NCI-H524 treated with DMSO at 0.1 percent for 48 hours (cell line): ENCODE results near the gene ITPR1.

Experiments used
- DNase-seq: peaks from one replicate; lab custom pipeline; 2025; lab: John Stamatoyannopoulos, UW

The ITPR1 gene

DNA sequence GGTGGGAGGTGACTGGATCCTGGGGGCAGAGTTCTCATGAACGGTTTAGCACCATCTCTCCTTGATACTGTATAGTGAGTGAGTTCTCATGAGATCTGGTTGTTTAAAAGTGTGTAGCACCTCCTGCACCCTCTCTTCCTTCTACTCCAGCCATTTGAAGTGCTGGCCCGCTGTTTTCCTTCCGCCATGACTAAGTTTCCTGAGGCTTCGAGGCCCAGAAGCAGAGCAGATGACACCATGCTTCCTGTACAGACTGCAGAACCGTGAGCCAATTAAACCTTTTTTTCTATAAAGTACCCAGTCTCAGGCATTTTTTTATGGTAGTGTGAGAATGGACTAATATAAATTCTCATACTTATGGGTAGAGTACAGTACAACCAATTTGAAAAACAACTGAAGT lies 362.5 kb downstream of the ITPR1 start:
- DNase-seq: no peak

GRCh38 chr3:4856136-4856535 lies 363.0 kb downstream of the ITPR1 start:
- no peak for DNase-seq

DNA sequence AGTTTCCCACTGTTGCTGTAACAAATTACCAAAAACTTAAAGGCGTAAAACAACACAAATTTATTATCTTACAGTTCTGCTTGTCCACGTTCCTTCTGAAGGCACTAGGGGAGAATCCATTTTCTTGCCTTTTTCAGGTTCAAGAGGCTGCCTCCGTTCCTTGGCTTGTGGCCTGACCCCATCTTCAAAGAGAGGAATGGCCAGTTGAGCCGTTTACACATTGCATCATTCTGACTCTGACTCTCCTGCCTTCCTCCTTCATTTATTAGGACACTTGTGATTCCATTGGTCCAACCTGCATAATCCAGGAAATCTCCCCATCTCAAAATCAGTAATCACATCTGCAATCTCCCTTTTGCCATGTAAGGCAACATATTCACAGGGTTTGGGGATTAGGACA lies 363.4 kb downstream of the ITPR1 start:
- DNase-seq: no peak

DNA sequence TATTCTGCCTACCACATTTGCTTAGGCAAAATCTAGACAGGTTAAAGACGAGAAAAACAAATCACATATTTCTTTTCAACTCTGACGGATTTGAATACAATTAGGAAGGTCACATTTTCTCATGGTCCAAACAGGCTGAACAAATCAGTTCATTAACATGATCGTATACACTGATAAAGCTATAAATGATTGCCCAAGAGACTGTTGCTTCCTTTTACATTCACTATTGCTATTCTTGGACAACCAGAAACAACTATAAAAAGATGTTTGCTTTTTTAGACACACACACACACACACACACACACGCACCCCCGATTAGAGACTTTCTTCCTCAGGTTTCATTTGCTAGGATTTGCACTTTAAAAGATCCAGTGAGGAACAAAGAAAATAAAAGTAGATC lies 363.8 kb downstream of the ITPR1 start:
- DNase-seq: no peak

DNA sequence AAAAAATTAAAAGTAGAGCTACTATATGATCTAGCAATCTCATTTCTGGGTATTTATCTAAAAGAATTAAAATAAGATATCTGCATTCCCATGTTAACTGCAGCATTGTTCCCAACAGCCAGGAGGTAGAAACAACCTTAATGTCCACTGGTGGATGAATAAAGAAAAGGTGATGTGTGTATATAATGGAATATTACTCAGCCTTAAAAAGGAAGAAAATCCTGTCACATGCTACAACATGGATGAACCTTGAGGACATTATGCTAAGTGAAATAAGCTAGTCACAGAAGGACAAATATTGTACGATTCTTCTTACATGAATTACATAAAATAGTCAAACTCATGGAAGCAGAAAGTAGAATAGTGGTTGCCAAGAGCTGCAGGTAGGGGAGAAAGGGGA lies 366.6 kb downstream of the ITPR1 start:
- no peak for DNase-seq

DNA sequence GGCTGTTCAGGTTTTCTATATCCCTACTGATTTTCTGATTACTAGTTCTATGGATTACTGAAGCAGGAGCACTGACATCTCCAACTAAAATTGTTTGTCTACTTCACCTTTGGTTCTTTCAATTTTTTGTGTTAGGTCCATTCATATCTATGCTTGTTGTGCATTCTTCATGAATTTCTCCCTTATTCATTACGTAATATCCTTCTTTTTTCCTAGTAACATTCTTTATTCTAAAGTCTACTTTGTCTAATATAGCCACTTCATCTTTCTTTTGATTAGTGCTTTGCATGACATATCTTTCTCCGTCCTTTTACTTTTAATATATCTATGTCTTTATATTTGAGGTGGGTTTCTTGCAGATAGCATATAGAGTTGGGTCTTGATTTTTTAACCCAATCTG lies 369.8 kb downstream of the ITPR1 start:
- no peak for DNase-seq

DNA sequence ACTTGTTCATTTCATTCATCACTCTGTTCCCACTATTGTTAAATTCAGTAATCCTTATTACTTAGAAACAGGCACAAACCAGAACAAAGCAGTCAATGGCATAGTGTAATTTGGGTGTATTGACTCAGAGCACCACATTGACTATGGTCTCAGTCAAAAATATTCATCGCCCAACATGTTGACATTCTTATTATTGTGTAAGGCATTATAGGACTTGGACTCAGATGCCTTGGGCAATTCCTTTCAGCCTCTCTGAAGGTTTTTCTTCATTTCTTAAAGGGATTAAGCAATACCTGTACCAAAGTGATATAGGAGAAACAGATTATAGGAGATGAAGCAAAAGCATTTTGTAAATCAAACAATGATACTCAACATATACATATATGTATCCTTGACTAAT lies 371.4 kb downstream of the ITPR1 start:
- no peak for DNase-seq

GRCh38 chr3:4865714-4866113 lies 372.6 kb downstream of the ITPR1 start:
- DNase-seq: peak; percentile 13

GRCh38 chr3:4866866-4867265 lies 373.7 kb downstream of the ITPR1 start:
- DNase-seq: no peak

- DNase-seq: no peak
Measured at GRCh38 chr3:4877173-4877787, 384.1 kb downstream of the ITPR1 start.

- DNase-seq: no peak
Measured at GRCh38 chr3:4880850-4881249, 387.7 kb downstream of the ITPR1 start.

DNA sequence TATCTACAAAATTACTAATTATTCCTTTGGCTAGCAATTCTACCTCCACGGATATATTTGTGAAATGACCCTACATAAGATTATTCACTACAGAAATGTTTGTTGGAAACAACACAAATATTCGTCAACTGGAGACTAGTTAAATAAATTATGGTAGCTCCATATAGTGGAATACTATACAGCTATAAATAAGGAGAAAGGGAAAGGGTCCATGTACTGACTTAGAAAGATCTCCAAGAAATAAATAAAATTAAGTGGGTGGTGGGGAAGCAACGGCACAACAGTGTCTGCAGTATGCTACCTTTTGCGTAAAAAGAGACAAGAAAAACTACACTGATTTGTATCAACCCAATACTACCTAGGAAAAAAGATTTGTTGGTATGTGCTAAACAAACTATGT lies 389.4 kb downstream of the ITPR1 start:
- DNase-seq: no peak

- no peak for DNase-seq
Measured at GRCh38 chr3:4883011-4883410, 389.9 kb downstream of the ITPR1 start.

DNA sequence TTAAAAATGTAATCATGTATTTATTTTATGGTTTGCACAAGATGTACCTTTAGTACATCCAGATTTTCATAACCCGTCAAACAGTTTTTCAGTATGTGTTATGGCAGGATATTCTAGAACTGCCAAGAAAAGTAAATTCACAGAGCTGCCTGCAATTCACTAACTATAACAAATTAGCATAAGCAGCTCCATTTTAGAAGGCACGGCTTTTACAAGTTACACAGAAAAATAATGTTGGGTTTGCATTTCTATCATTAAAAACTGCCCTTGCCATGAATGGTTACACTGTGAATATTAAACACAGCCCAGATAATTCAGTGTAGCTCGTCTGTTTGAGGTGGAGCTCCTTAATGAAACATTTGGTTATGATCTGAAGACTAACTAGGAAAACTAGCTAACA lies 391.7 kb downstream of the ITPR1 start:
- no peak for DNase-seq

DNA sequence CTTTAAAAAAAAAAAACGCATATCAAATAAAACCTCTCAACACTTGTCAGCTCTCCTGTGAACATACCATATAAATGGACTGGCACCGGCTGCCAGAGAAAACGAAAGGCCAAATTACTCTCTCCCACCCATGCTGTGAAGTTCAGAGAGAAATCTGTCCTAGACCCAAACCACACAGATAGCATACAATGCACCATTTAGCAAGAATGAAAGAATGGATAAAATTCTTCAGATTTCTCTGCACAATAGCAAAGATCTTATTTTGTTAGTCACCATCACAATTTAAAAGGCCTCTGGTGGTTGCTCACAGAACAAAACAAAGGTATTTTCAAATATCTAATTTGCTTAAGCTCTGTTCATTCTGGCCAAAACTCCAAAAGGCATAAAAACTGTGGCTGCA lies 392.2 kb downstream of the ITPR1 start:
- DNase-seq: no peak

GRCh38 chr3:4886448-4886847 lies 393.3 kb downstream of the ITPR1 start:
- no peak for DNase-seq

GRCh38 chr3:4887177-4887576 lies 394.0 kb downstream of the ITPR1 start:
- DNase-seq: no peak

- no peak for DNase-seq
Measured at GRCh38 chr3:4888913-4889846, 396.0 kb downstream of the ITPR1 start.

GRCh38 chr3:4889896-4890295 lies 396.7 kb downstream of the ITPR1 start:
- DNase-seq: no peak

- no peak for DNase-seq
Measured at GRCh38 chr3:4894891-4895530, 401.9 kb downstream of the ITPR1 start.

DNA sequence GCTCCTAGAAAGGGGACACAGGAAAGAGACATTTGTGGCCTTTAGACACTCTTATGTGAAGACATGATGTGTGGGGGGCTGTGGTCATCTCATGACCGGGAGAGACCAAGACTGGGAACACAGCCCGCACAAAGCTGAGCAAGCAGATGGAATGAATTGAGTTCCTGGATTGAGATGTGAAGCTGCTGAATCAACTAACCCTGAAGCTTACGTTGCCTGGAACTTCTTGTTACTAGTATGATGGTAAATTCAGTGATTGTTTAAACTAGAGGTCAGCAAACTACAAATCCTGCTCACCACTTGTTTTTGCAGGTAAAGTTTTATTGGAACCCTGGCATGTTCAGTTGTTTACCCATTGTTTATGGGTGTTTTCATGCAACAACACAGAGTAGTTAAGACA lies 402.7 kb downstream of the ITPR1 start:
- DNase-seq: no peak
